Measurements from ENCODE around the gene TRIM17. TPM values are rescaled to one million over a fixed set of nuclear protein-coding genes. Genes with fewer than 3 reads are reported as not detected.

Gene TRIM17
- total and polyA plus RNA-seq, 2 donors (not counting 1 experiment from before 2014, with no cell fraction given), result 0.12 to 0.17 TPM

DNA sequence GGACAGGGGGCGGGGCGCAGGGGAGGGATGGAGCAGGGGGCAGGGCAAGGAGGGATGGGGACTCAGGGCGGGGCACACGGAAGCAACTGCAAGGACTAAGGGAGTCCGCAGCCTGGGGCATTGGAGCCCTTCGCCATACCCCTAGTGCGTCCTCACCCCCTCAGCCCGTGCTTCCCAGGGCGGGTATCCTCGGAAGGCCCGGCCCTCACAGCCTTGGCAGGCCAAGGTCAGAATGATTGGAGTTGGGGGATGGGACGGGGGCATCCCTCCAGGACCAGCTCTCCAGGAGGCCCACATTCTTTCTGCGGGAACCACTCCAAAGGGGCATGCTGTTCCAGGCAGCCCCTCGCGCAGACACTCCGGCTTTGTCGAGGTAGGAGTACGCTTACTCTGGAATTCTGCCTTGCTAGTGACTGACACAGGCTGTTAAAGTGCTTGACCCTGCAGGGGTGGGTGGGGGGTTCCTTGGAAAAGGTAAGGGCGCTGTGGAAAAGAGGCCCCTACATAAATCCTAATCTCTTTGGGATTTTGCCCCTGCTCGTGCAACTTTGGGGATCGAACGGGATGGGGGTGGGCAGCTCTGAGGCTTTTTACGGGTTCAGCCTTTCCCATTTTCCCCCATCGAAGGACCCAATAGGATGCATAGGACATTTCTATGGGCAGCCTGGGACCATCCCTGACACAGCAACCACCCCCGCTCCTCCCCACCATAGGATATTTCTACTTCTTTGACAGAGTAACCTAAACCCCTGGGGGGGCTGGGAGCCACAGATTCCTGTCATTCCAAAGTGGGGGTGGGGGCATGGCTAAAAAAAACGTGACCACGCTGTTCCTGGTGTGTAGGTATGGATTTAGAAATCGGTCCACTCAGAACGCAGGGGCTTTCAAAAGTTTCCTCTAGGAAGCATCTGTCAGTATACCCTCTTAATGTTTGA is 9.3 kb downstream of the TRIM17 start:
- Histone ChIP-seq H3K4me3 (replicated peaks in 1 of 4; ENCODE audit: control extremely low read depth in 1 of 4, insufficient read depth in 1 of 4, low read depth in 3 of 4, low read length in 4 of 4) (peak overlapping the region; percentile 86 to 94 (median 87)), H3K4me1 (ENCODE audit: control insufficient read depth, extremely low read depth, insufficient read depth, low read length) (peaks cover 9% of the 10 kb centered on the region), H3K9me3 (ENCODE audit: control insufficient read depth, insufficient read depth, low read depth, low read length) (no peaks in the 10 kb centered on the region), H3K79me2 (ENCODE audit: control insufficient read depth, insufficient read depth, low read length) (peaks cover 54% of the 10 kb centered on the region), H3K27me3 (ENCODE audit: control insufficient read depth, insufficient read depth, low read length) (no peaks in the 10 kb centered on the region), H3K4me2 (ENCODE audit: extremely low read depth, insufficient read depth, low read length) (peak overlapping the region; percentile 92), H2AFZ (ENCODE audit: low read length) (peak overlapping the region; percentile 47), H4K20me1 (ENCODE audit: control insufficient read depth, extremely low read depth, insufficient read depth, low read length) (no peaks in the 10 kb centered on the region), H3K9ac (ENCODE audit: insufficient read depth, low read length) (peak overlapping the region; percentile 44), H3K36me3 (ENCODE audit: control insufficient read depth, insufficient read depth, low read length) (peaks cover 7% of the 10 kb centered on the region), H3K27ac (ENCODE audit: insufficient read depth, low read length) (peak overlapping the region; percentile 59)
- DNase-seq (ENCODE audit: low read depth in 2 of 2), result peak in 1 of 2 donors; percentile 19
- TF ChIP-seq, protein P1, sequence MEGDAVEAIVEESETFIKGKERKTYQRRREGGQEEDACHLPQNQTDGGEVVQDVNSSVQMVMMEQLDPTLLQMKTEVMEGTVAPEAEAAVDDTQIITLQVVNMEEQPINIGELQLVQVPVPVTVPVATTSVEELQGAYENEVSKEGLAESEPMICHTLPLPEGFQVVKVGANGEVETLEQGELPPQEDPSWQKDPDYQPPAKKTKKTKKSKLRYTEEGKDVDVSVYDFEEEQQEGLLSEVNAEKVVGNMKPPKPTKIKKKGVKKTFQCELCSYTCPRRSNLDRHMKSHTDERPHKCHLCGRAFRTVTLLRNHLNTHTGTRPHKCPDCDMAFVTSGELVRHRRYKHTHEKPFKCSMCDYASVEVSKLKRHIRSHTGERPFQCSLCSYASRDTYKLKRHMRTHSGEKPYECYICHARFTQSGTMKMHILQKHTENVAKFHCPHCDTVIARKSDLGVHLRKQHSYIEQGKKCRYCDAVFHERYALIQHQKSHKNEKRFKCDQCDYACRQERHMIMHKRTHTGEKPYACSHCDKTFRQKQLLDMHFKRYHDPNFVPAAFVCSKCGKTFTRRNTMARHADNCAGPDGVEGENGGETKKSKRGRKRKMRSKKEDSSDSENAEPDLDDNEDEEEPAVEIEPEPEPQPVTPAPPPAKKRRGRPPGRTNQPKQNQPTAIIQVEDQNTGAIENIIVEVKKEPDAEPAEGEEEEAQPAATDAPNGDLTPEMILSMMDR (conservative IDR thresholded peaks at IDR 0.05 in 1 of 2, IDR thresholded peaks at IDR 0.05 in 1 of 2; ENCODE audit: low read depth in 1 of 2, low read length in 2 of 2), result no peak
- no peak for TF ChIP-seq EZH2 (IDR thresholded peaks at IDR 0.05; ENCODE audit: low read length, missing control alignments)

DNA sequence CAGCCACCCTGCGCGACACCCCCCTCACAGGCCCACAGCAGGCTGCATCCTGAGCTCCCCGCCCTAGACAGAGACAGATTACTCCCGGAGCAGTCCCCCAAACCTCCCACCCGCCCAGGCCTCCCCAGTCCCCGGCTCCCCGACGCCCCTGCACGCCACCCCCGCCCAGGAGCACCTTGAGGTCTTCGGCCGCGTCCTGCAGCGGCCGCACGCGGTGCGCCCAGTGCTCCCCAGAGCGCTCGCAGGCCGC is 10.8 kb downstream of the TRIM17 start:
- no peaks in the 10 kb centered on the region for H3K27me3 ChIP-seq (ENCODE audit: control insufficient read depth, insufficient read depth, low read length)
- no peaks in the 10 kb centered on the region for H4K20me1 ChIP-seq (ENCODE audit: control insufficient read depth, extremely low read depth, insufficient read depth, low read length)
- H3K4me3 ChIP-seq (replicated peaks in 1 of 4; ENCODE audit: control extremely low read depth in 1 of 4, insufficient read depth in 1 of 4, low read depth in 3 of 4, low read length in 4 of 4), result peak overlapping the region; percentile 76 to 89 (median 87)
- peak overlapping the region; percentile 93 for H3K4me2 ChIP-seq (ENCODE audit: extremely low read depth, insufficient read depth, low read length)
- DNase-seq (ENCODE audit: low read depth in 2 of 2), result peak in 1 of 2 donors; percentile 40
- TF ChIP-seq, protein P1 (conservative IDR thresholded peaks at IDR 0.05 in 1 of 2, IDR thresholded peaks at IDR 0.05 in 1 of 2; ENCODE audit: low read depth in 1 of 2, low read length in 2 of 2), result no peak
- TF ChIP-seq EZH2 (IDR thresholded peaks at IDR 0.05; ENCODE audit: low read length, missing control alignments), result no peak
- H3K9ac ChIP-seq (ENCODE audit: insufficient read depth, low read length), result peak overlapping the region; percentile 80
- H3K79me2 ChIP-seq (ENCODE audit: control insufficient read depth, insufficient read depth, low read length), result peaks cover 63% of the 10 kb centered on the region
- peaks cover 9% of the 10 kb centered on the region for H3K4me1 ChIP-seq (ENCODE audit: control insufficient read depth, extremely low read depth, insufficient read depth, low read length)
- H3K36me3 ChIP-seq (ENCODE audit: control insufficient read depth, insufficient read depth, low read length), result peaks cover 11% of the 10 kb centered on the region
- H2AFZ ChIP-seq (ENCODE audit: low read length), result no peak overlapping the region
- no peaks in the 10 kb centered on the region for H3K9me3 ChIP-seq (ENCODE audit: control insufficient read depth, insufficient read depth, low read depth, low read length)
- peak overlapping the region; percentile 78 for H3K27ac ChIP-seq (ENCODE audit: insufficient read depth, low read length)

DNA sequence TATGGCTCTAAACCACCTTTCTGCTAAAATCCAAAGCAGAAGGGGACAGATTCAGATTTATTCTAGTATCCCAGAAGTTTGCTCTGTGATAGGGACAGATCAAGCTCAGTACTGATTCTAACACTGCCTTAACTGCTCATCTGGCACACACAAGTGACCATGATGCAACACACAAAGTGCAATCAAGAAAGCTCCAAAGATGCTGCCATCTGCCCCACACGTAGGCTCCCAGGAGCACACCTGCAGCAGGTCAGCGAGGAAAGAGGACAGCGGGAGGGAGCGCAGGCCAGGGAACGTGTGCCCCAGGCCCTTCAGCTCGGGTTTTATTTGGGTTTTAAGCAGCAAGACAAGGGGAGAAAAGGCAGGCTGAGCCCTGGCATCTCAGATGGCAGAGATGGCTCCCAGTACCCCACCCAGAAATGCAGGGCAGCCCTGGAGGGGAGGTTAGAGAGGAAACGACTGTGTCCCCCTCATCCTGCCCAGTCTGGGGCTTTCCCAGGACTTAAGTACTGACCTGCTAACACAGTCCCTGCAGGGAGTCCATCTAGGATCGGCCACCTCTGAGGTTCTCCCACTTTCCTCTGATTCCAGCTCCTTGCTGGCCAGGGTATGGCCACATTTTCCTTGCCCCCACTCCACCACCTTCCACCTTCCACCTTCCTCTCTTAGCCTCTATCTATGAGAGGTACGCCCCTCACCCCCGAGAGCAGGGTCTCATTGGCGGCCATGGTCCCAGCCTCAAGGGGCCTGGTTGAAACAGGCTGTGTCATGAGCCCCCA is 11.3 kb downstream of the TRIM17 start:
- Histone ChIP-seq H3K36me3 (ENCODE audit: control insufficient read depth, insufficient read depth, low read length) (peaks cover 9% of the 10 kb centered on the region), H3K27me3 (ENCODE audit: control insufficient read depth, insufficient read depth, low read length) (no peaks in the 10 kb centered on the region), H3K27ac (ENCODE audit: insufficient read depth, low read length) (peak overlapping the region; percentile 78), H3K4me2 (ENCODE audit: extremely low read depth, insufficient read depth, low read length) (peak overlapping the region; percentile 93), H3K4me3 (replicated peaks in 1 of 4; ENCODE audit: control extremely low read depth in 1 of 4, insufficient read depth in 1 of 4, low read depth in 3 of 4, low read length in 4 of 4) (peak overlapping the region; percentile 76 to 89 (median 87)), H3K9me3 (ENCODE audit: control insufficient read depth, insufficient read depth, low read depth, low read length) (no peaks in the 10 kb centered on the region), H3K4me1 (ENCODE audit: control insufficient read depth, extremely low read depth, insufficient read depth, low read length) (peaks cover 9% of the 10 kb centered on the region), H3K79me2 (ENCODE audit: control insufficient read depth, insufficient read depth, low read length) (peaks cover 67% of the 10 kb centered on the region), H2AFZ (ENCODE audit: low read length) (no peak overlapping the region), H3K9ac (ENCODE audit: insufficient read depth, low read length) (peak overlapping the region; percentile 80), H4K20me1 (ENCODE audit: control insufficient read depth, extremely low read depth, insufficient read depth, low read length) (no peaks in the 10 kb centered on the region)
- no peak for TF ChIP-seq EZH2 (IDR thresholded peaks at IDR 0.05; ENCODE audit: low read length, missing control alignments)
- TF ChIP-seq, protein P1 (conservative IDR thresholded peaks at IDR 0.05 in 1 of 2, IDR thresholded peaks at IDR 0.05 in 1 of 2; ENCODE audit: low read depth in 1 of 2, low read length in 2 of 2), result no peak
- DNase-seq (ENCODE audit: low read depth in 2 of 2), result peak in 1 of 2 donors; percentile 30
